NOMO-1 treated with dmso at 0.1 percent for 144 hours (cell line): ENCODE results near the gene FRMPD2.
"Not testable (repeated sequence)": the region's sequence is repeated elsewhere in the genome, so short reads cannot be mapped to it uniquely, and the experiment has no call there.

Experiments
- DNase-seq: peaks from one replicate; lab custom pipeline; 2025; ENCODE audit not compliant: unreplicated experiment; lab: John Stamatoyannopoulos, UW

Gene FRMPD2

DNA sequence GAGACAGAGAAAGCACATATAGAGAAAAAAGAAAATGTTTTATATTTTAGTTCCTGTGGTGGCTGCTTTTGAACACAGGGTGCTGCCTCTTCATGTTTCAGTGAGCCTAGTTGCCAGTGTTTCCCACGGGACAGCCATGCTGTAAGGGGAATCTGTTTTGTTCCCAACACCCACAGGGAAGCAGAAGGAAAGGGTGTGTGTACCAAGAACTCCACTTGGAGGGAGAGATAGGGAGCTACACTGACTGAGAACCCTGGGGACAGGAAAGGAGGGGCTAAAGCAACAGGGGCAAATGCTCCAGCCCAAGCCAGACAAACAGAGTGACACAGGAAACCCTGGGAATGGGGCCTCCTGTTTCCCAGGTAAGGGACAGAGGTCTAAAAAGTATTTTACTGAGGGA, 40.2 kb downstream of the FRMPD2 start:
- no peak for DNase-seq

- DNase-seq: no peak
Observed at GRCh38 chr10:48233559-48234005, 40.9 kb downstream of the FRMPD2 start.

- DNase-seq: no peak
Observed at GRCh38 chr10:48232717-48233447, 41.6 kb downstream of the FRMPD2 start.

GRCh38 chr10:48231699-48232315, 42.7 kb downstream of the FRMPD2 start:
- no peak for DNase-seq

DNA sequence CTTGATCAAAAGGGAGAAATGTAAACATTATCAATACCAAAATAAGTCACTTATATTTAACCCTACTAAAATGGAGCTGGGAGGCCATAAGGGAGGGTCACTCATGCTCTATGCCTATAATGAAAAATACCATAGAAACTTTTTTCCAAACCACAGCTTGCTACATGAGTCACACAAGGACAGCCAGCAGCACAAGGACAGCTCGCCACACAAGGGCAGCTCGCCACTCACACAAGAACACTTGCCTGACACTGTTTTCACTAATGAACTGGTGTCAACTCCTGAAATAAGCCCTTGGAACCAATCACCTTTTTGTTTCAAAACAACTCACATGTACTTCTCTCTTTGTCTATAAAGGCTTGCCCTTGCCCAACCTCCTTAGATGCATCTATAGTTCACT, 43.3 kb downstream of the FRMPD2 start:
- no peak for DNase-seq

- no peak for DNase-seq
Observed at GRCh38 chr10:48227213-48227612, 47.3 kb downstream of the FRMPD2 start.

DNA sequence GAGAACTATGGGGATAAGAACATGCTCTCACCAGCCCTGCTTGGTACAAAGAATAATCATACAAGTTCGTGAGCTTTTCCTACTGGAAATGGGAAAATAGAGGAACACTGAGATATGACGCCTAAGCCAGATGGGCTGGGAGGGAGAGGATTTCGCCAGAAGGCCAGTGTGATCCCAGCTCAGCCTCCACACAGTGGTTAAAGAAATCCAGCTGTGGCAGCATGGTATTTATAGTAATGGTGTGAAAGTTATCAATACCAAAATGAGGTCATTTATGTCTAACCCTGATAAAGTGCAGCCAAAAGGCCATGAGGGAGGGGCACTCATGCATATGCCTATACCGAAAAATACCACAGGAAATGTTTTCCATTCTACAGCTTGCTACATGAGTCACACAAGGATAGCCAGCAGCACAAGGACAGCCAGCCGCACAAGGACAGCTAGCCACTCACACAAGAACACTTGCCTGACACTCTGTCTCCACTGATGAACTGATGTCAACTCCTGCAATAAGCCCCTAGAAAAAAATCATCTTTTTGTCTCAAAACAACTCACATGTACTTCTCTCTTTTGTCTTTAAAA, 49.4 kb downstream of the FRMPD2 start:
- no peak for DNase-seq

DNA sequence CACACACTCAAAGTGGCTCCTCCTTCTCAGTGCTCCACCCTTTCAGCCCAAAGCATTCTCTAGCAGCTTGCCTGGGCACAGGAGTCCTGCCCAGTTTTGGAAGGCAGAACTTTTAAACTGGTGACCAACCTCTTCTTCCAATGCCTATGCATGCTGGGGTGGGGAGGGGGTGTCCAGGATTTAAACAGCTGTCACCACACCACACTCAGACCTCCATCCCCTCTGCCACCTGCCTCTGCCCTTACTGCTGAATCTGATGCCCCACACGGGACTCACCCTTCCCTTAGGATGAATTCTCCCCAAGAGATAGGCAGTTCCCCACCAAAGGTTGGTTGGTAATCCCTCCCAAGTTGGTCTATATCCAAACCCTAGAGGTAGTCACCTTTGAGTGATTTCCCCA, 50.2 kb downstream of the FRMPD2 start:
- no peak for DNase-seq

GRCh38 chr10:48221814-48222213, 52.7 kb downstream of the FRMPD2 start:
- no peak for DNase-seq

- DNase-seq: not testable (repeated sequence)
Observed at GRCh38 chr10:48221031-48221430, 53.5 kb downstream of the FRMPD2 start.

DNA sequence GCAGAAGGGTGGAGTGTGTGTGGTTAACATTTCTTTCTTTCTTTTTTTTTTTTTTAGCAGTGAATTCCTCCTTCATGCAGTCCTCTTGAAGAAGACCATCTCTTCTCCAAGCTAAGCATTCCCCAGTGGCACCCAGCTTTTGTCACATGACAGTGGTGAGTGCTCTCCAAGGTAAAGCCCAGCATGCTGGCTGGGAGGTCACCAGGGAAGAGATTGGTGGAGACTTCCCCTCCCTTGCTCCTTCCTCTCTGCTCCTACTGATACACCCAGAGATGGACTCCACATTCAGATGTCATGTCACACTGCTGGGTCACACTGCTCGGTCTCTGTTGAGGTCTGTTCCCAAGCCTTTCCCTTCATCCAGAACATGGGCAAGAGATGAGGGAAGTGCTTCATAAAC, 55.3 kb downstream of the FRMPD2 start:
- DNase-seq: no peak

DNA sequence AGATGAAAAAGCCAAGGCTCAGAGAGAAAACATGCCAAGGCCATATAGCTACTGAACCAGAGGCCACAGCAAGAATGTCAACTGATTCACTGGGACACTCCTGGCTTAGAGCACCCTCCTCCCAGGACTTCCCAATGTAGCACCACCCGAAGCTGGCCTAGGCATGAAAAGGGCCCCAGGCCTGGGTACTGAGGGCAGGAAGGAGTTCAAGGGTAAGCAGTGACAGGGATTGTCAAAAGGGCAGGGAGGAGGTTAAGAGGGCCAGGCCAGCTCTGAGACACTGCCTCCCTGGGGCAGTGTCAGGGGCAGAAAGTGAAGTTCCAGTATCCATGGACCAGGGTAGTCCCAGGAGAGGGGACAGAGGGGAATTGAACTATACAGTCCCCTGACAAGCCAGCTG, 57.8 kb downstream of the FRMPD2 start:
- DNase-seq: no peak

- no peak for DNase-seq
Observed at GRCh38 chr10:48216204-48216505, 58.3 kb downstream of the FRMPD2 start.

- peak; percentile 25 for DNase-seq
Observed at GRCh38 chr10:48215486-48216203, 58.9 kb downstream of the FRMPD2 start.

- no peak for DNase-seq
Observed at GRCh38 chr10:48214716-48215485, 59.6 kb downstream of the FRMPD2 start.

- no peak for DNase-seq
Observed at GRCh38 chr10:48213047-48213446, 61.4 kb downstream of the FRMPD2 start.

DNA sequence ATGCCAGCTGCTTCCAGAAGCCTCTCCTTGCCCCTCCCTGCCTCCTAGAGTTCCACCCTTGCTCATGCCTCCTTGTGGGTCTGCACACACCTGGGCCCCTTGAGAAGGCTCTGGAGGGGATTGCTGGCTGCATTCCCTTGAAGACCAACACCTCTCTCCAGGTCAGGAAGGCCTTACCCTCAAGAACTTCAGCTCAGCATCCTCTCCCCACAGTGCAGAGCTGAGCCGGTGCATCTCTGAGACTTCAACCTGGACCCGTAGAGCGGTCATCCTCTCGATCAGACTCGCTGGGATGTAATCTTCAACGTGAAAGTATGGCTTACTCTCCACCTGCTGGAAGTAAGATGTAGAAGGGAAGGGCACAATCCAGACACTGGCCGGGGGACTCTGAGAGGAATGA, 62.7 kb downstream of the FRMPD2 start:
- no peak for DNase-seq

DNA sequence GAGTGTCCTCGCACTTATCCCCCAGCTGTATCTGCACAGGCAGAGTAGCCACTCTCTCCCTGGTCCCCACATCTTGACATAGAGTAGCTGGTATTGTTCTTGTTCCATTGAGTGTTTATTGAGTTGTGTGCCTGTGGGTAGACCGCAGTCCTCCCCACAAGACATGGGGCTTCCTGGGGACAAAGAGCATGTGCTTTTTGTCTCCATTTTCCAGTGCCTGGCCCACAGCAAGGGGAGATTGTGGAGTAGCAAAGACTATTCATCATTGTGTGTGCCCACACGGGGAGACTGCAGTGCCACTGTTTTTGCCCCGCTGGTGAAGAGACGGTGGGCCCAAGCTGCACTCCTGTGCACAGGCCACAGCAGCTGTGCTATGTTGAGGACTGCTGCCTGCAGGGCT, 63.5 kb downstream of the FRMPD2 start:
- no peak for DNase-seq

DNA sequence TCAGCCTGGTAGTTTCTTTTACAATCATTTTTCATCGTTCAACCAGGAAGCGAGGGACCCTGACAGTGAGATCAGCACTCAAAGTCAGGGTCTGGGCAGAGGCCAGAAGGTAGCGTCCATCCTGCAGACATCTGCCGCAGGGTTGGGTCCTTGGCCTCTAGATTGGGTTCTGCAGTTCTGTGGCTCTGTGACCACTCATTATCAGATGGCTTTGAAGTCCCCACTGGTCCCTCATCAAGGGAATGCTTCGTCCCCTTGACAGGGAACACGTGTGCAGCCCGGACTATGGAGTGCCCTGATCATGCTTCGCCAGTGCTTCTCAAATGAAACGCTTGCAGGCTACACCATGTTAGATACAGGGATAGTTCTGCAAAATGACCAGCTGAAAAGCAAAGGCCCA, 64.1 kb downstream of the FRMPD2 start:
- no peak for DNase-seq

DNA sequence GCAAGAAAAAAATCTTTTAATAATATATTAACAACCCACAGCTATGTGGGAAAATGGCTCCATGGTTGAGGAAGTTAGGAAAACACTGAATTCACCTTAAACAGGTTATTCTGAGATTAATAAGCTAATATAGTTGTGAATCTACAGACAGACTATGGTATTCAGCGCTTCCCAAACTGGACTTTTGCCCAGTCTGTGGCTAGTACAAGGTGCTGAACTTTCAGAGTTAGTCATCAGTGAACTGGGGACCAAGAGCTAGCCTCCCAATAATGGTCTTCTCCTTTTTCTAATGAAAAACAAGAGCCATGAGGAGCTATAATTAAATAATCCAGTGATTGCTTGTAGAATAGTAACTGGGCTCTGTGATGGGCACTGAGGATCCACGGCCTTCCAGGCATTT, 65.3 kb downstream of the FRMPD2 start:
- no peak for DNase-seq

DNA sequence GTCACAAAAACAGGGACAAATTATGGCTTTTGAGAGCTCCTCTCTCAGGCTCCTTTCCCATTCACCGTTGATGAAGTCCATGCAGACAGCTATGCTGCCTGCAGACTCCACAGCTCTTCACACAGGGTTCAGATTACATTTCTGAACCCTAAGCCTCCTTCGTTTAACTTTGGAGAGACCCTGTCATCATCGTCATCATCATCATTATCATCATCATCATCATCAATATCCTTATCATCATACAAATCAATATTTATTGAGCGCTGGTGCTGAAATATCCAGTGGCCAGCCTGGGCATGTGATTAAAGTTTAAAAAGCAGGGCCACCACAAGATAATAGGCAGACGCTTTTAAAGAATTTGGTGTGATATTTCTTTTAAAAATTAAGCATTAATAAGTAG, 66.6 kb downstream of the FRMPD2 start:
- DNase-seq: no peak
